Activated CD8-positive, alpha-beta T cell treated with anti-CD3 and anti-CD28 coated beads for 36 hours (primary cell): Measurements from ENCODE around the gene ARHGAP22. TPM values are rescaled to one million over a fixed set of nuclear protein-coding genes. Genes with fewer than 3 reads are reported as not detected.

Source experiments
- ATAC-seq: fragments of 200-7000 bp; cut with Tn5 transposase; one replicate; pipeline ENCODE4 v1.10.0; 2021; ENCODE audit warnings: mild to moderate bottlenecking, moderate library complexity
- CTCF ChIA-PET: fragments of 350-600 bp; sonication (Branson Sonifier 250); formaldehyde crosslinking; loops from one replicate; lab custom pipeline; 2021; ENCODE audit warnings: antibody characterized with exemption; lab: Charles Lee
- POLR2A ChIA-PET: fragments of 350-600 bp; sonication (Branson Sonifier 250); formaldehyde crosslinking; loops from one replicate; lab custom pipeline; 2021; ENCODE audit warnings: antibody characterized with exemption; lab: Charles Lee
- DNase-seq: peaks from one replicate; pipeline ENCODE4 v3.0.0-alpha.2; 2020
- H3K27ac Mint-ChIP-seq: one replicate; pipeline ENCODE4 v1.8.0; 2021; ENCODE audit warnings: mild to moderate bottlenecking, mixed read lengths
- H3K27me3 Mint-ChIP-seq: one replicate; pipeline ENCODE4 v1.8.0; 2021; ENCODE audit warnings: mixed read lengths
- H3K36me3 Mint-ChIP-seq: one replicate; pipeline ENCODE4 v1.8.0; 2021; ENCODE audit warnings: low read depth, mixed read lengths
- H3K4me1 Mint-ChIP-seq: one replicate; pipeline ENCODE4 v1.8.0; 2021; ENCODE audit warnings: low read depth, mixed read lengths
- H3K4me3 Mint-ChIP-seq: one replicate; pipeline ENCODE4 v1.8.0; 2021; ENCODE audit warnings: mild to moderate bottlenecking, moderate library complexity, mixed read lengths
- H3K9me3 Mint-ChIP-seq: one replicate; pipeline ENCODE4 v1.8.0; 2021; ENCODE audit warnings: mixed read lengths
- CTCF ChIP-seq: fragments of 200-600 bp; IDR thresholded peaks from one replicate; pipeline ENCODE4 v1.8.0; 2022; ENCODE audit warnings: antibody characterized with exemption, mild to moderate bottlenecking
- intact Hi-C: fragments of 100-400 bp; cut with micrococcal nuclease; formaldehyde crosslinking; loops from one replicate; pipeline ENCODE4 v1.10.0; 2022
- total RNA-seq, 2 experiments: library from RNA; stranded (reverse); gene quantifications; one replicate each; pipeline ENCODE4 v1.2.3, GENCODE V29; 2021

Gene ARHGAP22
- total RNA-seq, 2 experiments from 2014 or later: not detected

DNA sequence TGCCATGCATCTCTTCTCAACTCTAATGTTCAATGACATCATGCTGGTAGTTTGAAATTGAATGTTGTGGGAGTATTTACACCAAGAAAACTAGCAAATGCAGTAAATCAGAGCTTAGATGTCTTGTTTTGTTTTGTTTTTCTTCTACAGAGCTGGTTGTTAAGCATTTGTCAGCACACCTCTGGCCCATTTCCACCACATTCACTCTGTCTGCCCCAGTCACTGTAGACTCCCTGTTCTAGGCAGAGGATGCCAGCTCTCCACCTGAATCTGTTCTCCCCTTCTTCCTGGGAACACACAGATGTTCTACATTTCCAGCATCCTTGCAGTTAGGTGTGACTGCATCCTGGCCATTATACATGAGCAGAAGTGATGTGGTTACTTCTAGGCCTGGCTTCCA is 4.1 kb upstream of the ARHGAP22 start:
- H3K27me3 Mint-ChIP-seq: peaks cover 33% of the 10 kb centered on the region
- H3K27ac Mint-ChIP-seq: no peak overlapping the region
- ChIA-PET POLR2A (no interaction called here), CTCF (interaction anchor here (1.1 to 8.7 kb wide), 6 partner anchors 8 to 56 kb away, joined by 3 to 91 read pairs (median 4); no protein-coding TSS in a partner anchor)
- ATAC-seq (no peak), DNase-seq (no peak)
- intact Hi-C loops: no loop called here
- peaks cover 2% of the 10 kb centered on the region for H3K4me1 Mint-ChIP-seq
- no peak overlapping the region for H3K4me3 Mint-ChIP-seq
- no peak for TF ChIP-seq CTCF
- H3K9me3 Mint-ChIP-seq: no peaks in the 10 kb centered on the region
- H3K36me3 Mint-ChIP-seq: no peaks in the 10 kb centered on the region

GRCh38 chr10:48608279-48608681 is 3.4 kb upstream of the ARHGAP22 start:
- POLR2A ChIA-PET: interaction anchor here (0.9 kb wide), 1 partner anchor 62 kb away, joined by 3 read pairs; no protein-coding TSS in a partner anchor
- intact Hi-C loops: no loop called here
- no peak overlapping the region for H3K4me3 Mint-ChIP-seq
- DNase-seq (peak; percentile 56), ATAC-seq (peak; percentile 95)
- H3K27ac Mint-ChIP-seq: no peak overlapping the region
- H3K4me1 Mint-ChIP-seq: peaks cover 2% of the 10 kb centered on the region
- peak; percentile 69 for TF ChIP-seq CTCF
- no peaks in the 10 kb centered on the region for H3K36me3 Mint-ChIP-seq
- CTCF ChIA-PET: interaction anchor here (1.0 to 8.7 kb wide), 10 partner anchors 9 to 622 kb away, joined by 3 to 91 read pairs (median 3); no protein-coding TSS in a partner anchor
- H3K27me3 Mint-ChIP-seq: peaks cover 34% of the 10 kb centered on the region
- no peaks in the 10 kb centered on the region for H3K9me3 Mint-ChIP-seq

- POLR2A ChIA-PET: interaction anchor here (0.6 to 0.9 kb wide), 3 partner anchors 48 to 282 kb away, joined by 3 read pairs; no protein-coding TSS in a partner anchor
- Mint-ChIP-seq H3K27me3 (peaks cover 31% of the 10 kb centered on the region), H3K9me3 (no peaks in the 10 kb centered on the region), H3K4me3 (no peak overlapping the region), H3K27ac (no peak overlapping the region), H3K36me3 (no peaks in the 10 kb centered on the region), H3K4me1 (peaks cover 2% of the 10 kb centered on the region)
- CTCF ChIA-PET: interaction anchor here (0.8 to 8.7 kb wide), 10 partner anchors 10 to 622 kb away, joined by 3 to 91 read pairs (median 4); no protein-coding TSS in a partner anchor
- DNase-seq (no peak), ATAC-seq (no peak)
- intact Hi-C loops: no loop called here
- no peak for TF ChIP-seq CTCF
These were observed 2.7 kb upstream of the ARHGAP22 start for GRCh38 chr10:48607356-48608278.

- H3K9me3 Mint-ChIP-seq: no peaks in the 10 kb centered on the region
- H3K4me3 Mint-ChIP-seq: no peak overlapping the region
- peaks cover 2% of the 10 kb centered on the region for H3K4me1 Mint-ChIP-seq
- peaks cover 28% of the 10 kb centered on the region for H3K27me3 Mint-ChIP-seq
- POLR2A ChIA-PET: interaction anchor here (0.6 to 0.7 kb wide), 2 partner anchors 49 to 283 kb away, joined by 3 read pairs; no protein-coding TSS in a partner anchor
- no peak for ATAC-seq
- no peak overlapping the region for H3K27ac Mint-ChIP-seq
- CTCF ChIA-PET: interaction anchor here (0.8 to 8.7 kb wide), 6 partner anchors 9 to 243 kb away, joined by 3 to 91 read pairs (median 4); no protein-coding TSS in a partner anchor
- no peak for DNase-seq
- TF ChIP-seq CTCF: no peak
- intact Hi-C loops: no loop called here
- no peaks in the 10 kb centered on the region for H3K36me3 Mint-ChIP-seq
These were observed 1.9 kb upstream of the ARHGAP22 start for GRCh38 chr10:48606530-48607355.
